HG03442 (cell line): ENCODE results near the gene SLC2A13.
A peak's percentile ranks its signal among the peaks of the same experiment; 100 is the strongest.

Experiments used
- ATAC-seq: cut with Tn5 transposase; IDR thresholded peaks from one replicate; pipeline ENCODE4 v1.9.1; 2021; ENCODE audit warnings: mild to moderate bottlenecking, moderate library complexity; ENCODE audit not compliant: unreplicated experiment

SLC2A13 gene

DNA sequence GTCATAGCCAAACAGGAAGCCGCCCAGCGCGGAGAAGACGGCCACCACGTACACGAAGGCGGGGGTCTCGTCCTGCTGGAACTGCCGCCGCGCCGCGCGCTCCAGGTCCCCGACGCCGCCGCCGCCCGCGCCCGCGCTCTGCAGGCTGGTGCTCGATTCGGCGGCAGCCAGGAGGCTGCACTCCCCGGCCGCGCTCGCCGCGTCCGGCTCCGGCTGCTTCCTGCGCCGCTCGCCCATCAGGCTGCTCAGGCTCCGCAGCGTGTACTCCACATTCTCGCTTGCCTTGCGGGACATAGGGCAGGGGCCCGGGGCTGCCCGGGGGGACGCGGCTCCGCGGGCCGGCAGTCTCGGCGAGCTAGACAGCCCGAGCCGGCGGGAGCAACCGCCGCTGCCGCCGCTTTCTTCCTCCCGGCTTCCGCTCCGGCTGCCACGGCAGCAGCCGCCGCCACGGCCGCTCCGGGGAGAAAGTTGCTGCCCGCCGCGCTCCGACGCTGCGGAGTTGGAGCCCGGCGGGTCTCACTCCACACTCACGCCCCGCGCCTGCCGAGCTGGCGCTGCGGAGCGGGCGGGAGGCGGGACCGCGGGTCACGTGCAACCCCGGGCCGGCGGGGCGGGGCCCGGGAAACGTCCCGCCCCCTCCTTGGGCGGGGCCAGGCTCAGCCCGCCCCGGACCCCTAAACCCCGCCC is at the start of gene SLC2A13:
TSS of gene SLC2A13 (minus strand) at position 567 of the 687 bp plus-strand sequence. CDS start at position 294, 273 bp downstream.
- peak; percentile 81 for ATAC-seq

DNA sequence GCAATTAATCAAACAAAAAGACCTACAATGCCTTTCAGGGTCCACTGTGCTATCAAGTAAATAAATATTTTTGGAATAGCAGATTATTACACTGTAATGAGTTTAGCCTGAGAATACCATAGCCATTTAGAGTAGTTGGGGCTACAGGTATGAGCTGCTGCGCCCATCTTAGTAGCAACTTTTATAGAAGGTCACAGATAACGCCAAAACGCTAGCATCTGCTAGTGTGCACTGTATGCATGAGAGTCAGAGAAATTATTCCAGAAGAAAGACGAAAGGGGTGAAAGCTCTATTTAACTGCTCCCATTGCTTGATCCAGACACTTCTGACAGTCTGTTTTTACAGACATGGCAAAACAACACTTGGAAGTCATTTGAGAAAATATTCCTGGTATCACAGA is 48.5 kb upstream of the SLC2A13 start:
- no peak for ATAC-seq

DNA sequence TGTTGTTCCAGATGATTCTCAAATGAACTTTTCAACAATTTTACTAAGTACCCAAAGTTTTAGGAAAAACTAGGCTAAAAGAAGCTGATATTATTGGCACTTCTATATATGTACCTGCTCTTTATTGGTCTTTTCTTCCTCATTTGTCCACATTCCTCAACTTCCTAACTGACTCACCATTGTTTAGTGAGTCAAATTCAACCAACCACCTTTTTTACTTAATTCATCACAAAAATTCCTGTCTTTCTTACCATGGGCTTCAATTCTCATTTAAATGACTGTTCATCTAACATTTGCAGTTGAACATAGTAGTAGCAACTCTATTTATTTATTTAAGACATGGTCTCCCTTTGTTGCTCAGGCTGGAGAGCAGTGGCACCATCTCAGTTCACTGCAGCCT is 47.6 kb upstream of the SLC2A13 start:
- ATAC-seq: no peak

DNA sequence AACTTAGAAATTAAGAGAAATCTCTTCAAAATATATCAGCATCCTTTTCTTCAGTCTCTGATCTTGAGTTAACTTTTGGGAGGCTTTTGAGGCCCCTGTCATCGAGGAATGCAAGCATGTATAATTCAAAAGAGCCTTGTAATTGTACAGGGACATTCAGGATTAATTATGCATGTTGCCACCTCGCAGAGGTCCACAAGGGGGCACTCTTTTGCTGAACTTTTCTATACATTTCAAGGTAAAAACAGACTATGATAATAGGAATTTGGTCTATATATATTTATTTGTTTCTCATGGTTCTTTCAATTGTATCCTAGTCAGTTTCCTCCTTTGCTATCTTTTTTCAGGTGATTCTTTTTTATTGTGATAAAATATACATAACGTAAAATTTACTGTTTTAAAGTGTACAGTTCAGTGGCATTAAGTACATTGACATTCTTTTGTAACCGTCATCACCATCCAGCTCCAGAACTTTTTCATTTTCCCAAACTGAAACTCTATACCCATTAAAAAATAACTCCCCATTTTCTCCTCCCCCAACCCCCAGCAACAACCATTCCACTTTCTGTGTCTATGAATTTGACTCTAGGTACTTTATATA is 47.0 kb upstream of the SLC2A13 start:
- ATAC-seq: peak; percentile 49

DNA sequence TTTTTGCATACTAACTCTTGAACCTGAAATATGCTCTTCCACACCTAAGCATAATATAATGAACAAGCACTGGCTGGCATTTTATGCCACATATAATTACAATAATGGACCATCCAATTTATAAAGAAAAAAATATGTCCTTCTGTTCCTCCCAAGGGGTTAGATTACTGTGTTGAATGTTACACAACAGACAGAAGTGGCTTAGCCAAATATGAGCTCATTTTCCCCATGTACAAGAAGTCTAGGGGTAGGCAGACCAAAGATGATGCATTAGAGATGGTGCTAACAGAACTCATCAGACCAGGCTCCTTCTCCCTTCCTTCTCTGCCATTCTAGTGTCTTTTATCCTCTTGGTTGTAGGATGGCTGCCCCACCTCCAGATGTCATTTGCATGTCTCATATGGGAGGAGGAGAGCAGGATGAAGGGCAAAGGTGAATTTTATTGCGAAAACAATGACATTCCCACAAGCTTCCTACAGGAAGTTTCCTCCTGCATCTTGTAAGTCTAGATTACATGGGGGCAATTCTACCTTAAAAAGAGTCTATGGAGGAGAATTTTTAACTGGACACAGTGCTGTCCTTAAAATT is 43.9 kb upstream of the SLC2A13 start:
- ATAC-seq: no peak

DNA sequence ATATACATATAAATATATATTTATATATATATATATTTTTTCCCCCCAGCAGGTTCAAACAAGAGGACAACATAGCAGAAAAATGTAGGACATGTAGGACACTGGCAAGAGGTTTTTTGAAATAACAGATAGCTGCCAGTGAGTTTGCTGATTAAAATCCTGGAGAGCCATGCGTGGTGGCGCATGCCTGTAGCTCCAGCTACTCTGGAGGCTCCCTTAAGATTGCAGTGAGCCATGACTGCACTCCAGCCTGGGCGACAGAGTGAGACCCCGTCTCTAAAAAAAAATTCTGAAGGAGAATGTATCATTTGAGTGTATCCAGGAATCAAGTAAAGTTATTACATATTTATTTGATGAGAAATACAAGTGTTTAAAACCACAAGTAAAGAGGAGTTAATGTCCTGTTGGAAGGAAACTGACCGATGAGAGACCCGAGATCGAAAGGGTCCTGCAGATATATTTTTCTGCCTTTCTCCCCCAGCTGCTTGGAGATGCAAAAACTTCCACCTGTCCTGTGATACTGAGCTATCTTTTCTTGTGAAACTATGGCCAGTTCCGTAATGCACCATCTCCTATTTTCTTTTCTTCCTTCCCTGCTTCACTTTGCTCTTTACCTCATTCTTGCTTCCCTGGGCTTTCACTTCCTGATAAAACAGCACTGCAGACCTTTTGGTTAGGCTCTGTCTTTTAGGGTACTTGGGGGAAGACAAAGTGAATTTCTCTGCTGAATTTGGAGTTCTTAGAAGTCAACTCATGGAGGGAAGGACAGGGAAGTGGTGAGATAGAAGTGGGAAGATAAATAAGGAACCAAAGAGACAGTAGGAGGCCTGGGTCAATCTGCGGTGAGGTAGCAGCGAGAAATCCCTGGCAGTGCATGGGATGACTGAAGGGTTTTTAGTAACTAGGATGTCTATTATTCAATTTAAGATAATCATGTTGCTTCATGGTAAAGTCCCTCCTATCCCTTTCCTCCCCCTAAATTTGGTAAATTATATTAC is 41.2 kb upstream of the SLC2A13 start:
- ATAC-seq: no peak

DNA sequence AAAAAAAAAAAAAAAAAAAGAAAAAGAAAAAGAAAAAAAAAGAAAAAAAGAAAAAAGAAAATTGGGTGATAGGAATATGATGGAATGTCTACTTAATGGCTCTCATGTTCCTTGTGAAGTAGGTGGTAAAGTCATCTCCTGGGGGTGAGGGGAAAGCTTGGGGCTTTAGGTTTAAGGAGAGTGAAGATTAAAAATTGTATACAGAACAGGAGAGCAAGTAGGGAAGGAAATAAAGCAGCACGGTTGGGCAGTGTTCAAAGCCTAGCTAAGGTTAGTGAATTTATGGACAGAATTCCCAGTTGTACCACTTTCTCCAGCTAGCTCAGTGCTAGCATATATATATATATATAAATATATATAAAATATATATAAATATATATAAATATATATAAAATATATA is 40.0 kb upstream of the SLC2A13 start:
- ATAC-seq: no peak

DNA sequence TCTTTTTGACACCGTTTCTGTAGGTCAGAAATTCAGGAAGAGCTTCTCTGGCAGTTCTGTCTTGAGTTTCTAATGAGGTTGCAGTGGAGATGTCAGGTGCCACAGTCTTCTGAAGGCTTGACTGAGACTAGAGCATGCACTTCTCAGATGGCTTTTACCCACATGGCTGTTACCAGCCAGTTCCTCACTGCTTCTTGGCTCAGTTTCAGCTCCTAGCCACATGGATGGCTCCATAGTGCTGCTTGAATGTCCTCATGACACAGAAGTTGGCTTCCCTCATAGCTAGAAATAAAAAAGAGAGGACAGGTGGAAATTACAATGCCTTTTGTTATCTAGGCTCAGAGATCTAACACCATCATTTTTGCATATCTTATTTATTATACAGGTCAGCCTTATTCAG is 38.1 kb upstream of the SLC2A13 start:
- no peak for ATAC-seq

DNA sequence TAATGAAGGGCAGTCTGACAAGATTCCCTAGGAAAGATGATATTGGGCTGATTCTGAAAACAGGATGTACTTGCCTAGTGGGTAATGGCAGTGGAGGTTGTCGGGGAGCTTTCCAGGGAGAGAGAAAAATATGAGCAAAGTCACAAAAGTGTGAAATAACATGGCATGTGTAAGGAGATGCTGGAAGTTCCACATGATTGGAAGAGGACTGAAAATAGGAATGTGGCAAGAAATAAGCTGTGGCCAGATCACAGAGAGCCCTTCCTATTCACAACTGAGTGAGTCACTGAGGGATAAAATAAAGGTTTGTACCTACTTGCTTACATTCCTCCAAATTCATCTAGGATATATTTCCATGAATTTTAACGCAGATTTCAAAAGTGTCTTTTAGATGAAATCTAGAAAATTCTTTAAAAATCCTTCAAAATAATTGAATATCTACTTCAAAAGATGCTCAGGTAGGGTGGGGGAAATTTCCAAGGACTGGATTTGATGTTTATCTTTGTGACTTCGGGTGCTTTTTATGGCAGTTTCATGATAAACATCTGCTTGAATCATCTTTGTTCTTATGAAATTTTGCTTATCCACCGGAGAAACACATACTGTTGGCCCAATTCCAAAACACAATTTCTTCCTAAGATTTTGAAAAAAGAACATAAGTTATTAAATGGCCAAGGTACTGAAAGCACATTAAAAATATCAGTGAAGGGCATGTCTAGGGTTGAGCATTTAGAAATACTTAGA is 36.3 kb upstream of the SLC2A13 start:
- ATAC-seq: no peak

DNA sequence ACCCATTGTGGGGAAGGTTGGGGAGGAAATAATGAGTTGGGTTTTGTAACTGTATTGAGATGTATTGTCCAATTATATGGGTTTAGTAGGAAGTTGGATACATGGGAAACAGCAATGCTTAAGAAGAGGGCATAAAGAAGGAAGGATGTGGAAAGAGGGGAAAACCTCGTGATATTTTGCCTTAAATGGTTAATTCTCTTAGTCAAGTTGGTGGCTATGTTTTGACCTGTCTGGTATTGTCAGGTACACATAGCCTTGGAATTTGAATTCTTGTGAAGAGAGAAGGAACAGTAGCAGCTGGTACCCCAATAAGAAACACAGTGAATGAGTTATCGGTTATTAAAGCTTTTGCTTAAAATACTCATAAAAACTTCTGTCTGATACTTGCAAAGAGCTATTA is 32.6 kb upstream of the SLC2A13 start:
- ATAC-seq: no peak

DNA sequence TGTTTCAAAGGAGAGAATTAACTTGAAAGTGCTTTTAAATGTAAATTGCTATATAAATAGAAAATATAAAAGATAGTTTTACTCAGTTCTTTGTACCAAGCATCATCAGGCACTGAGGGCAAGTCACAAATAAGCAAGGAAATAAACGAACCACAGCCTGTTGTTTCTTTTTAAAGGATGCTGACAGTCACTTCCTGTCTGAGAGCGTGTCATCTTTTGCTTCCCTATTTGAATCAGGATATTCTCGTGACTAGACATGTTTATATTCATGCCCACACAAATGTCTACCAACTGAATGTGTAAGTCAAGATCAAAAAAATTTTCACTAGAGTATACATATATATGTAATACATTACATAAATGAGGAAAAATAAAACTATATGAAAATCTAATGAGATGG is 31.4 kb upstream of the SLC2A13 start:
- ATAC-seq: peak; percentile 94

DNA sequence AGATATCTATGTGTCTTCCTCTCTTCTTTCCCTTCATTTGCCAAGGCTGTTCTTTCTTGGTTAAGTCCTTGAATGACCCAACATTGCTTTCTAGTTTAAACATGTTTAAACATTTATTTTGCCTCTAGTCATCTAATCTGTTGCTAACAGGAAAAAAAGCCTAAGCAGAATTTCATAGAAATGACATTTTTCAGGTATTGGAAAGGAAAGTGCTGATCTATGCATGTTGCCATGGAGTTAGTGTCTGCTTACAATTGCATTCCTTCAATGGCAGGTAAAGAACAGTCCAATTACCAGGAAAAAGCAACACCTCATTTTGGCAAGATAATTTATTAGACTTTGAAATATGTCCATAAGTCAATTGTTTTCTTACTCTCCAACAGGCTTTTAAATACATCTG is 21.5 kb upstream of the SLC2A13 start:
- ATAC-seq: no peak

DNA sequence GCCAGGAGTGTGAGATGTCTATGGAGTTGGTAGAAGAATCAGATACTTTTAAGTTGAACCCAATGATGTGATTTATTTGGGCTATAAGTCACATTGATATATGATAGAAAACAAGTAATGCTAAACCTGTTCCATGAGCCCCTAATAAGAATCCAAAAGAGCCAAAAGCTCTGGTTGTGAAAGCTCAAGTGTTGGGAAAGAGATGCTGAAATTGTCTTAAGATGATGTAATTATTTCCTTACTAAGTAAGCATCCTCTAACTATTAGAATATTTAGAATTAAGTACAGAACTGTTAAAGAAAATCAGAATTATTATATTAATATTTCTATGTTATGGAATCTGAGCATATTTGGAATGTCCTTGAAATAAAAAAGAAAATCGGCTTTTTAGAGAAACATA is 17.6 kb upstream of the SLC2A13 start:
- no peak for ATAC-seq

DNA sequence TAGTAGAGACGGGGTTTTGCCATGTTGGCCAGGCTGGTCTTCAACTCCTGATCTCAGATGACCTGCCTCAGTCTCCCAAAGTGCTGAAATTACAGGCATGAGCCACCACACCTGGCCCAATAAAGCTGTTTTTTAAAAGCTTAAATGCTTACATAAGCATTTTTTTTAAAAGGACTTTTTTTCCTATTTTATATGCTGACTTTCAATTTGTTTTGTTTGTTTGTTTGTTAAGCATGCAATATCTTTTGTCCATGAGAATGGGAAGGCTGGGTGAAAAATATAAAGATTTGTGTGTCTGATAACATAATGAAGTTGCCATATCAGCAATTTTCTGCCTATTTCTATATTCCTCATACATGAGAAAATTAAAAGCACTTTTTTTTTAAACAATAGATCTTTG is 17.0 kb upstream of the SLC2A13 start:
- no peak for ATAC-seq

DNA sequence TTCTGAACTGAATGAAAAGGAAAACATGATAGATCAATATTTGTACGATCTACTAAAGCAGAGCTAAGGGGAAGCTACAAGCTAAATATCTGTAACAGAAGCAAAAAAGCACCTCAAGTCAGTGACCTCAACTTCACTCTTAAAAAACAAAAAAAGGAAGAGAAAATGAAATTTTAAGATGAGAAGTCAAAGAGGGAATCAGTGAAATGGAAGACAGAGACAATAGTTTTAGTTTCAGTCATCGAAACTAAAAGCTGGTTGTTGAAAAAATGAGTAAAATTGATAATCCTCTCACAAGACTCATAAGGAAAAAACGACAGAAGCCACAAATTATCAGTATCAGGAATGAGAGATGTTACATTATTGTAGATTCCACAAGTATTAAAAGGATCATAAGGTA is 11.9 kb upstream of the SLC2A13 start:
- ATAC-seq: peak; percentile 93

DNA sequence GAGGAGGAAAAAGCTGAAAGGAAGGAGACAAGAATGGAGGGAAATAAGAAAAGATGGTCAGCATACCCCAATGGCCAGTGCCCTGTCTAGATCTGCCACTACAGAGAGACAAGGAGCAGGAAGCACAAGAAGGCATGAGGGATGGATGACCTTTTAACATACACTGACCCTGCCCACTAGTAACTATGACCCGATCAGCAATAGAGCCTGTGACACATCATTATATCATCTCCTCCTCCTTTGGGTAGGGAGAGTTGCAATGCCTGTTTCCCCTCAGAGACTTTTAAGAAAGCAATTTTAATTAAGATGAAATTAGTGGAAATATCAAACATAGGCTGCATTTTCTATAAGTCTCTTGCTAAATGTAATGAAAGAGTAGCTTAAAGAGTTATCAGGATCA is 4.7 kb upstream of the SLC2A13 start:
- ATAC-seq: no peak

DNA sequence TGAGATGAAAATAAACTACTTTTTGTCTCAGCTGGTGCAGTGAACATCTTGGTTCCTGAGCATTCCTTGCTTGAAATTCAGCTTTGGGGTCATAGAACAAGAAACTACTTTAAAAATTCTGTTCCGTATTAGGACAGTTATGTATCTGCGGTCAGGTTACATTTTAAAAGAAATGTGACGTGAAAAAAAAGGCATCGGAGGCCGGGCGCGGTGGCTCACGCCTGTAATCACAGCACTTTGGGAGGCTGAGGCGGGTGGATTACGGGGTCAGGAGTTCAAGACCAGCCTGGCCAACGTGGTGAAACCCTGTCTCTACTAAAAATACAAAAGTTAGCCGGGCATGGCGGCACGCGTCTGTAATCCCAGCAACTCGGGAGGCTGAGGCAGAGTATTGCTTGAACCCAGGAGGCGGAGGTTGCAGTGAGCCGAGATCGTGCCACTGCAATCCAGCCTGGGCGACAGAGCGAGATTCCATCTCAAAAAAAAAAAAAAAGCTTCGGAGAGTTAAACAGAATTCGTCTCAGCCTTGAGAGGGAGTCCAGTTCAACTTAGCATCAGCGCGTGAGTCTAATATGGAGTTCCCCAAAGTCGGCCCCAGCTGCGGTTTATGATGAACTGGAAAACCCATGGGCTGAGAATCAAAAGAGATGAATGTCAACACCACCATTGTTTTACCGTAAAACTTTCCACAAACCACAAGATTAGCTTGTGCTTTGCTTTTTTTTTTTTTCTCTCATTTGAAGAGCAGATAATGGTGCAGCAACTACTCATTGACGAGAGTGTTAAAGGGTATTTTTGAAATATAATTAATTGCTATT is 2.1 kb upstream of the SLC2A13 start:
- no peak for ATAC-seq

DNA sequence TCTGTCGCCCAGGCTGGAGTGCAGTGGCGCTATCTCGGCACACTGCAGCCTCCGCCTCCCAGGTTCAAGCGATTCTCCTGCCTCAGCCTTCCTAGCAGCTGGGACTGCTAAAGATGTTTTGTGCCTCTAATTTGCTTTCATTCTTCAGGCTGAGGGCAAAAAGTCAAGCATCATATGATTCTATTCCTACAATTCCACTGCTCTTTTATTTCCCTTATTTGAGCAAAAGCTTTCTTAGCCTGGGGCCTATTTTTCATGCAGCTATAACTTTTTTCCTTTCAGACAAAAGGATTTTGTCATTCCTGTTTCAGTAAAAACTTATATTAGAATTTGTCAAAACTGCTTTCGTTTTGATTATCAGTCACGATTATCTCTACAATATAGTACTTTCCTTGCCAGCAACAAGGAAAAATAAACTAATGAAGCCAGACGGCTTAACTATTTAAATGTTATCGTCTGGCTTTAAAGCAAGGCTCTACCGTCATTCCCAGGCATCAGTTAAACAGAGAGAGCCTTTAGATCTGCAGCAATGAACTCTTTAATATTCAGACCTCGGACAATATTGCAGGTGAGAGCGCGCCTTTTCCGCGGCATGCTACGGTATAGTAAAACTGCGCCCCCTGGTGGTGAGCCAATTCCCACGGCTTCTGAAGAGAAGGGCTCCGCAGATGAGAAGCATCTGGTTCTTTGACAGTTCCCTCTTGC is 1.4 kb upstream of the SLC2A13 start:
- ATAC-seq: peak; percentile 31

DNA sequence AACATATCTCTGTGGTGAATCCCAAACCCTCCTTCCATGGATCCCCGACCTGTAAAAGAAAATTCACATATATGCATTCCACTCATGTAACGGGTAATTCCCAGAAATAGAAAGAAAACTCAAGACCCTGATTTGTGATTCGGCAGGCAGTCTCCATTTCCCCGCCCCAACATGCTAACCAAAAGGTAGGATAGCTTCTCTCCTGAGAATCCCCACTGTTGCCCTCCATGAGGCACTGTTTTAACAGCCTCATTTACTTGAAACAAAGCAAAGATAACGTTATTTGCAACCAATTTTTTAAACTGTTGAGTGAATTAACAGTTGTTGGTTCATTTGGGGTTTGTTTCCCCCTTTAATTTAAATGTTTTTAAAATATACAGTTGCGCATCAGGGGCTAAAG is 774 bp upstream of the SLC2A13 start:
- ATAC-seq: no peak
